NCI-H526 (cell line): ENCODE results near the gene N4BP2.

ENCODE experiments used
- DNase-seq, 2 experiments: peaks; one replicate each; lab custom pipeline; 2025; lab: John Stamatoyannopoulos, UW

The N4BP2 gene

GRCh38 chr4:40192114-40193015 lies 135.7 kb downstream of the N4BP2 start:
- DNase-seq: peak in 1 of 2 experiments; percentile 38

DNA sequence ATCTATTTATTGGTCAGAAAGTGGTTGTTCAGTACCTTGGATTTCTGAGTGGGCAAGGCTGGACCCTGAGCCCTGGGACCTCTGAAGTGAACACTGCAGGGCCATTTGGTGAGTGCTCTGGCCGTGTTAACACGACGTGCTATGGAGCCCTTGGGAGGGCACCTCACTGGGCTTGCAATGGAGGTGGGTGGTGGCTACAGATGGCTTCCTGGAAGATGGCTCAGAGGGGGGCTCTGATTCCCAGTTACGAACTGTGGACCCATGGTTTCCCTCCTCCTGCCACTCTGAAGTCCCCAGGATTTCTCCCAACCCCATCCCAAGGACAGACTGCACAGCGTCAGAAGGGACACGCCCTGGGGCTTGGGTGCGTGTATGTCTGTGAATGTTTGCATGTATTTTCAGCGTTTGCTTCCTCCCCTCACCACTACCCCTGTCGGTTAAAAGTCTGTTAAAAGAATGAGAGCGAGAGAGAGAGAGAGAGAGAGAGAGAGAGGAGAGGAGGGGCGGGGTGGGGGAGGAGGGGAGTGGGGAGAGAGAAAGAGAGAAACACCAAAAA lies 136.4 kb downstream of the N4BP2 start:
- DNase-seq: peak; percentile 18 to 47

GRCh38 chr4:40193578-40193977 lies 136.9 kb downstream of the N4BP2 start:
- DNase-seq: peak in 1 of 2 experiments; percentile 37

DNA sequence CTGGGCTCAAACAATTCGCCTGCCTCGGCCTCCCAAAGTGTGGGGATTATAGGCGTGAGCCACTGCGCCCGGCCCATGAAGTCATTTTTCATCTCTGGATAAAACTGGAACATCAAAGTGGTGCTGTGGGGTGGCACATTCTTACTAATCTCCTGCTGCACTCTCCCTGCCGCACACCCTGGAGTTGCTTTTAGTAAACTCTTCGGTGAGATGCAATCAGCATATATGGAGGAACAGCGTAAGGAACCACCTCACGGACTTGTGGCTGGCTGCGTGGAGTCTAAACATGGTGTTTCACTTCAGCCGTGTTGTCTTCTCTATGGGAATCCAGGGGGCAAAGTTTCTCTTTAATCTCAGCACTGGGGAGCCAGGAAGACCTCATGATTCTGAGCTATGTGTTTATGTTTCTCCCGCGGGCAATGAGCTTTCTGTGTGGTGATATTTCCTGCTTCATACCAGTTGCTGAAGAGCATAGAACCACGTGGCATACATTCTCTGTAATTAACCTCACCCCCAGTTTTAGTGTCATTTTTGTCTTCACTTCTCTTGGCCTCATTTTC lies 138.0 kb downstream of the N4BP2 start:
- DNase-seq: no peak

DNA sequence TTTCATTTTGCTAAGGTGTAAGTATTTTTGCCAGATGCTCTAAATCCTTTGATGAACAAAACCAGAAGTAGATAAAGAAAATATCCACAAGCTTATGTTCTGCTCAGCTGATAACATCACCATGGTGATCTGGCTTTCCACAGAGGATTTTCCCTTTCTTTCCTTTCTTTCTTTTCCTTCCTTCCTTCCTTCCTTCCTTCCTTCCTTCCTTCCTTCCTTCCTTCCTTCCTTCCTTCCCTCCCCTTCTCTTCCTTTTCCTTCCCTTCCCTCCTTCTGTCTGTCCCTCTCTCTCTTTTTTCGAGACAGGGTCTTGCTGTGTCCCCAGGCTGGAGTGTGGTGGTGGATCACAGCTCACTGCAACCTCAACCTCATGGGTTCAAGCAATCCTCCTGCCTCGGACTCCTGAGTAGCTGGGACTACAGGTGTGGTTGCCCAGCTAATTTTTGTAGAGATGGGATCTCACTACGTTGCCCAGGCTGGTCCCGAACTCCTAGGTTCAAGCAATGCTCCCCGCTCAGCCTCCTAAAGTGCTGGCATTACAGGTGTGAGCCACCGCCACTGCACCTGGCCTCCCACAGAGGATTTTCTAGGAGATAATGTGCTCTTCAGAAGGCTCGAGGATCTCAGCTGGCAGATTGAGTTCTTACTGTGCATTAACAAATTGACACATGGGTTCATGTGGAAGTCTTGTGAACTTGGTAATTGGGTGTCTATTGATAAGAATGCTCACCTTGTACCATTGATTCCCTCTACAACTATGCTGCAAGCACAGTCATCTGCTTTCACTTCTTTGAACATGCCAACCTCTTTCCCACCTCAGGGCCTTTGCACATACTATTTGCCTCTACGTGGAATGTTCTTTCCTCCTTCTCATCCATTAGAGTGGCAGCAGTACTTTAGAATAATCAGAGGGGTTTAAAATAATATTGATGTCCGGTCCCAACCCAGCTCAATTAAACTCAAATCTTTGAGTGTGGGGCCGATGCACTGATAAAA lies 138.8 kb downstream of the N4BP2 start:
- no peak for DNase-seq

DNA sequence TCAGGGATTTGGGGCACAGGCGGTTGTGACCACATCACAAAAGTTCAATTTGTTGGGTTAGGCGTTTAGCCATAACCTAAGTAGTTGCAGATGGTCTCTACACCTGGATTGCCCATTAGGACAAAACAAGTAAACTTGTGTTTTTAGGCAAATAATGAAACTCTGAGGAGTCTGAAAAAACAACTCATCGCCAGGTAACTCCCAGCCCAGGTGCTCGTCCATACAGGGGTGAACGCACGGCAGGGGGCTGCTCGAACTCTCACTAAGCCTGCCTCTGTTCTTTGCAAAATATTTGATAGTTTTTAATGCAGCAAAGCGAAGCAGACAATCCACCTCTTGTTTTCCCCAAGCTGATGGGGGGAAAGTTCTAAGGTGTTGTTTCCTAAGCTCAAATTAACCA lies 139.6 kb downstream of the N4BP2 start:
- DNase-seq: no peak

DNA sequence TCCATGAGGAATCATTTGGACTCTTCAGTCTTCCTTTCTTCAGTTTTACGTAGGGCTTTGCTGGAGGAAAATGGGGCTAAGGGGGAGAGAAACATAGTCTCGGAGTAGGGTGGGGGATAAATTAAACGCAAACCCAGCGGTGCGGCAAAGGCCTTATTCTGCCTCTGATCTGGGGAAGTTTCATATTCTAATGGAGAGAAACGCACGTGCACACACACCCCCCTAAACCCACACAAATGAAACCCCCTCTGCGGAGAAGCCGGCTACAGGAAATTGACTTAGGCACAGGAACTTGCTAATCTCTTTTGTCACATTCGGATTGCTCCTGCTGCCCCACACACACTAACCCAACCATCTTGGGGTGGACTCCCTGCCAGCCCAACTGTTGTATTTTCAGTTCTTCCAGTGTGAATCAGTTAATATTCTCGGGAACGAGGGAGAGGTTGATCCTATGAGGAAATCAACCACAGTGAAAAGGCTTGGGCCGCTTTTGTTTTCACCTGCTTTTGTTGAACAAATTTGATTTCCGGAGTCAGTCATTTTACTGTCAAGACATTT lies 140.2 kb downstream of the N4BP2 start, which contains the start of gene RHOH:
TSS of gene RHOH (plus strand) at position 308 of the 558 bp plus-strand sequence. CDS start 46,356 bp downstream, outside the sequence.
- no peak for DNase-seq

DNA sequence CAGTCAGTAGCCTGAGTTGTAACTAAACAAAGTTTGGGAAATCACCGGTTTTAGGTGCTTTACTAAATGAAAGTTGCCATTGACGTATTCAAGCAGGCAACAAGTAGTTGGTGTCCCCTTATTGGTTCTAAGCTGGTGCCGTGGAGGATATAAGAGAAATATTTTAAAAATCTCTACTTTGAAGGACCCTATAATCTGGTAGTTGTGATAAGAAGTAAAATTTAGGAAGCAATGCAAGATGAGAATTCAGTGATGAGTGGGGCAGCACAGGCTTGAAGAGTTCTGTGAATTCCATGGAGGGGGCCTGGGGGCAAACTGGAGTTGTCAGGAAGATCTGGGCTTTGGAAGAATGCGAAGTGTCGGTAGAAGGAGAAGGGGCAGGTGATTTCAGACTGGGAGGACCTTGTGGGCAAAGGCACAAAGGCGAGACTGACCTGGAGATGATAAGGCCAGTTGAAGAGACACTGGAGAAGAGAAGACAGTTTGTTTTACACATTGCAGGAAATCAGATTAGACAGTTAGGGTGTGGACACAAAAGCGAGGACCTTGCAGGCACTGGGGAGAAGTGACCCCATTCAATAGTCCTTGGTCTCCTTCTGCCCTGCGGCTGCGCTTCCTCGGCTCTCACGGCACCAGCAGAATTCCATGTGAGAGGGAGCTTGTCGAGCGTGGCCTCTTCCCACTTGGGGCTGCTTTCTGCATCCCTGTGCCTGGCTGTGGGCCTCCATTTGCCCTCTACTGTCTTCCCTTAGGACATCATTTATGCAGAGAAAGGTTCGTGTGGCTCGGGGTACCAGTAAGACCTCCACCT lies 141.4 kb downstream of the N4BP2 start:
- no peak for DNase-seq

DNA sequence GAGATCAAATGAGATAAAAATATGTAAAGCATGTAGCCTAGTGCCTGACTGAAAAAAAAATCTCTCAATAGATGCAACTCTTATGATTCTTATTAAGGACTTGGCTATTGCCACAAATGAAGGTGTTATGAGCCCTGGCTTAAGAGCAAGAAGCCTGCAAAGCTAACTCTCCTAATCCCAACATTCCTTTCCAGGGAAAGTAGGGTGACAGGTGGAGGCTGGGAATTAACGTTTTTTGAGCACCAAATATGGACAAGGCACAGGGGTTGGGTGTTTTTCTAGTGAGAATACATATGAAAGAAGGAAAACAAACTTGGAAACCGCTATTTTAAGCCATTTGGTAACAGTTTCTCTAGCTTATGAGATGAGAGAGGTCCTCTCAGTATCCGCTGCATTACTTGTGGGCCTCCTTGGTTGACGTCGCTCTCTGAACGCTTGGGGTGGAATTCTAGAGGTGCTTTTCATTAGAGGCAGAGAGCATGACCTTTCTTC lies 142.6 kb downstream of the N4BP2 start:
- DNase-seq: no peak

- DNase-seq: no peak
Measured at GRCh38 chr4:40199999-40200874, 143.6 kb downstream of the N4BP2 start.

- DNase-seq: peak; percentile 42 to 57
Measured at GRCh38 chr4:40200875-40201801, 144.5 kb downstream of the N4BP2 start.

- DNase-seq: no peak
Measured at GRCh38 chr4:40201898-40202297, 145.2 kb downstream of the N4BP2 start.

- no peak for DNase-seq
Measured at GRCh38 chr4:40202474-40202873, 145.8 kb downstream of the N4BP2 start.

- DNase-seq: no peak
Measured at GRCh38 chr4:40204507-40205258, 148.0 kb downstream of the N4BP2 start.

DNA sequence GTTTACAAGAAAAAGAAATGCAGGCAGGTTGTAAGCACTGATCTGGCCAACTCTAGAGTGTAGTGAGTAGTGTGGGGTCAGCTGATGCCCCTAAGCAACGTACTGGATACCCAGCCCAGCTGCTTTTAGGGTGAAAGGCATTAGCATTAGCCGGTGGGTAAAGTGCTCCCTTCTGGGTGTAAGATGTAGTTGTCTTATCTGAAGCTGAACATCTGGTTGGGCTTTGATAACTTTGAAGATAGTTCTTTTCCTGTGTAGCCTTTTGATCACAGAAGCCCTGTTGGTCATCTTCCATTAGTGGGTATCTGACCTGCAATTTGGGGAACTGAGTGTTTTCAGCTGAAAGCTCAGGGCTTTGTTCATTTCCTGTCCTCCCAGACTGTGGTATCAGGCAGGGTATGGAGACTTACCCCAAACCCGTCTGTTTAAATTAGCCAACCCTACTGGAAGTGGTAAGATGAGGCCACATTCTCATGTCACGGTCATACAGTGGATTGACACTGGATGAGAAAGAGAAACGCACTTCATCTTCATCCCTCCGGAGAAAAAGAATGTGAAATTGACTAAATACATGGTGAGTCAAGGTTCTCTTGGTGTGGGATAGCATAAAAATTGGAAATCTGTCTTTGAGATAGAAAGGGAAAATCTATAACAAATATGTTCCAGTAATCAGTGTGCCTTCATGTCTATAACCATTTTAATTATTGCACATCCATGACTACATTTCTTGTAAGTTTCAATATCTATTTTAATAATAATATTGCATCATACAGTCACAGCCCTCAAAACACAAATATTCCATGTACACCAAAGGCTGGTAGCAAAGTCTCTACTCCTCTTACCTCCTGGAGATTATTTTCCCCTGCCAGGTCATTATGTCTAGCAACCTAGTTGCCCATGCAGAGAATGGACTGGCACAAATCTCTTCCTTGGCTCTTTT lies 148.9 kb downstream of the N4BP2 start:
- no peak for DNase-seq

- DNase-seq: no peak
Measured at GRCh38 chr4:40206426-40206825, 149.8 kb downstream of the N4BP2 start.
